Measurements from ENCODE around the gene DNM2.
"Not testable (repeated sequence)": the region's sequence is repeated elsewhere in the genome, so short reads cannot be mapped to it uniquely, and the experiment has no call there.

DNA sequence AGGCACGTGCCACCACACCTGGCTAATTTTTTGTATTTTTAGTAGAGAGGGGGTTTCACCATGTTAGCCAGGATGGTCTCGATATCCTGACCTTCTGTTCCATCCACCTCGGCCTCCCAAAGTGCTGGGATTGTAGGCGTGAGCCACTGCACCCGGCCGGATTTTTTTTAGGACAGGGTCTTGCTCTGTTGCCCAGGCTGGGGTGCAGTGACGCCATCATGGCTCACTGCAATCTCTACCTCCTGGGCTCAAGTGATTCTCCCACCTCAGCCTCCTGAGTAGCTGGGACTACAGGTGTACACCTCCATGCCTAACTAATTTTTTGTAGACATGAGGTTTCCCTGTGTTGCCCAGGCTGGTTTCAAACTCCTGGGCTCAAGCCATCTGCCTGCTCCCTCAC is 119.8 kb downstream of the DNM2 start:
- TF ChIP-seq, protein P1, sequence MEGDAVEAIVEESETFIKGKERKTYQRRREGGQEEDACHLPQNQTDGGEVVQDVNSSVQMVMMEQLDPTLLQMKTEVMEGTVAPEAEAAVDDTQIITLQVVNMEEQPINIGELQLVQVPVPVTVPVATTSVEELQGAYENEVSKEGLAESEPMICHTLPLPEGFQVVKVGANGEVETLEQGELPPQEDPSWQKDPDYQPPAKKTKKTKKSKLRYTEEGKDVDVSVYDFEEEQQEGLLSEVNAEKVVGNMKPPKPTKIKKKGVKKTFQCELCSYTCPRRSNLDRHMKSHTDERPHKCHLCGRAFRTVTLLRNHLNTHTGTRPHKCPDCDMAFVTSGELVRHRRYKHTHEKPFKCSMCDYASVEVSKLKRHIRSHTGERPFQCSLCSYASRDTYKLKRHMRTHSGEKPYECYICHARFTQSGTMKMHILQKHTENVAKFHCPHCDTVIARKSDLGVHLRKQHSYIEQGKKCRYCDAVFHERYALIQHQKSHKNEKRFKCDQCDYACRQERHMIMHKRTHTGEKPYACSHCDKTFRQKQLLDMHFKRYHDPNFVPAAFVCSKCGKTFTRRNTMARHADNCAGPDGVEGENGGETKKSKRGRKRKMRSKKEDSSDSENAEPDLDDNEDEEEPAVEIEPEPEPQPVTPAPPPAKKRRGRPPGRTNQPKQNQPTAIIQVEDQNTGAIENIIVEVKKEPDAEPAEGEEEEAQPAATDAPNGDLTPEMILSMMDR (IDR thresholded peaks at IDR 0.05) = not testable (repeated sequence)
- TF ChIP-seq EP300 (IDR thresholded peaks at IDR 0.05) = not testable (repeated sequence)

Data from suprapubic skin (tissue), 3 donors.